Bronchial epithelial cell (primary cell): ENCODE data around the gene RDH13. TPM values are rescaled to one million over a fixed set of nuclear protein-coding genes. Genes with fewer than 3 reads are reported as not detected.
"Not testable (repeated sequence)": the region's sequence is repeated elsewhere in the genome, so short reads cannot be mapped to it uniquely, and the experiment has no call there.

Experiments
- DNase-seq: peaks from one replicate; pipeline ENCODE4 v3.0.0-alpha.2; 2010; ENCODE audit warnings: low read depth
- FAIRE-seq: peaks from 2 replicates; lab custom pipeline; 2011; peaks lifted over from hg19 to GRCh38; lab: Jason Lieb, UNC
- H3K27me3 ChIP-seq: 2 replicates; pipeline ENCODE4 v1.5.1; 2011; ENCODE audit warnings: low read length; ENCODE audit not compliant: control insufficient read depth, insufficient read depth
- H3K36me3 ChIP-seq: 2 replicates; pipeline ENCODE4 v1.5.1; 2011; ENCODE audit warnings: low read length; ENCODE audit not compliant: control insufficient read depth, insufficient read depth
- H3K4me3 ChIP-seq: 2 replicates; pipeline ENCODE4 v1.5.1; 2011; ENCODE audit warnings: mild to moderate bottlenecking, low read depth, low read length, control low read depth
- total RNA-seq: library from RNA; depleted of rRNA; stranded (reverse); fragments of >200 nt; gene quantifications from 2 replicates; pipeline ENCODE4 v1.2.1, GENCODE V29; 2014
- TF ChIP-seq, protein P1 (sequence below): IDR thresholded peaks from 2 replicates; pipeline ENCODE4 v1.5.1; 2011; ENCODE audit warnings: mild to moderate bottlenecking, moderate library complexity, low read length, control low read depth, inconsistent platforms; ENCODE audit not compliant: insufficient read depth, severe bottlenecking

The RDH13 gene
- total RNA-seq, 1 donor from 2014 or later, result 23.7 TPM

DNA sequence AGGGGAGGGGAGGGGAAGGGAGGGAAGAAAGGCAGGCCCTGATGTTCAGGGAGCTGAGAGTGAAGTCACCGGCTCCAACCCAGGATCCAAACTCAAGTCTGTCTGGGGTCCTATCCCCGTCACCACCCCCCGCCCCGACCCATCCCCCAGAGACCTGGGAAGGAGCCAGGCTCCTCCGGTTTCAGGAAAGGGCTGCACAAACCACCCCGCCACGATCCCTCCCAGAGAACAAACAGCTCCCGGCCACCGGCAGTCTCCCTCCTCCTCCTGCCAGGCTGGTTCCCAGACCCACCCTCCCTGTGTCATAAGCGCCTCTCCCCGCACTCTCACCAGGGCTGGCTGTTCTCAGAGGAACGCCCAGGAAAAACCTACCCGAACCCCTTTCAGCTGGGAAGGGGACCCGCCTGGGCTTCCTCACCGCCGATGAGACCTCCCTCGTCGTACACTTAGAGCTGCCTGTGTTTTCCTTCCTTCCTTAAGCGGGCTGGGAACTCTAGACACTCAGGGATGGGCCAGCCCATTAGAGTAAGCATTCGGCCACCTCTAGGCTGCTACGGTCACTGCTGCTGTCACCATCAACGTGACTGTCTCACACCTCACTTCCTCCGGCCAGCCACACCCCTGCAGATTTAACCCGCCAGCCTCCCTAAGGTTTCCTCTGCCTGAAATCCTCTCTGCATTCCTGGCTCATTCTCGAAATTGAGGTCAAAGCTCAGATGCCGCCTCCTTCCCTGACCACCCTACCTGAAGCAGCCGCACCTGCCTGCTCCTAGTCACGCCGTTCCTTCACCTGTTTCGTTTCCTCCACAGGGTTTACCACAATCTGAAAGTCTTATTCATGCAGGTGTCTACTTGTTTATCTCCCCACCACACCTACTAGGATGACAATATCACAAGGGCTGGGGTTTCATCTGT, 6.3 kb upstream of the RDH13 start:
- H3K27me3 ChIP-seq, result peaks cover 2% of the 10 kb centered on the region
- DNase-seq (peak; percentile 81), FAIRE-seq (no peak)
- TF ChIP-seq, protein P1, sequence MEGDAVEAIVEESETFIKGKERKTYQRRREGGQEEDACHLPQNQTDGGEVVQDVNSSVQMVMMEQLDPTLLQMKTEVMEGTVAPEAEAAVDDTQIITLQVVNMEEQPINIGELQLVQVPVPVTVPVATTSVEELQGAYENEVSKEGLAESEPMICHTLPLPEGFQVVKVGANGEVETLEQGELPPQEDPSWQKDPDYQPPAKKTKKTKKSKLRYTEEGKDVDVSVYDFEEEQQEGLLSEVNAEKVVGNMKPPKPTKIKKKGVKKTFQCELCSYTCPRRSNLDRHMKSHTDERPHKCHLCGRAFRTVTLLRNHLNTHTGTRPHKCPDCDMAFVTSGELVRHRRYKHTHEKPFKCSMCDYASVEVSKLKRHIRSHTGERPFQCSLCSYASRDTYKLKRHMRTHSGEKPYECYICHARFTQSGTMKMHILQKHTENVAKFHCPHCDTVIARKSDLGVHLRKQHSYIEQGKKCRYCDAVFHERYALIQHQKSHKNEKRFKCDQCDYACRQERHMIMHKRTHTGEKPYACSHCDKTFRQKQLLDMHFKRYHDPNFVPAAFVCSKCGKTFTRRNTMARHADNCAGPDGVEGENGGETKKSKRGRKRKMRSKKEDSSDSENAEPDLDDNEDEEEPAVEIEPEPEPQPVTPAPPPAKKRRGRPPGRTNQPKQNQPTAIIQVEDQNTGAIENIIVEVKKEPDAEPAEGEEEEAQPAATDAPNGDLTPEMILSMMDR, result no peak
- H3K4me3 ChIP-seq, result peak overlapping the region; percentile 49
- H3K36me3 ChIP-seq, result no peaks in the 10 kb centered on the region

DNA sequence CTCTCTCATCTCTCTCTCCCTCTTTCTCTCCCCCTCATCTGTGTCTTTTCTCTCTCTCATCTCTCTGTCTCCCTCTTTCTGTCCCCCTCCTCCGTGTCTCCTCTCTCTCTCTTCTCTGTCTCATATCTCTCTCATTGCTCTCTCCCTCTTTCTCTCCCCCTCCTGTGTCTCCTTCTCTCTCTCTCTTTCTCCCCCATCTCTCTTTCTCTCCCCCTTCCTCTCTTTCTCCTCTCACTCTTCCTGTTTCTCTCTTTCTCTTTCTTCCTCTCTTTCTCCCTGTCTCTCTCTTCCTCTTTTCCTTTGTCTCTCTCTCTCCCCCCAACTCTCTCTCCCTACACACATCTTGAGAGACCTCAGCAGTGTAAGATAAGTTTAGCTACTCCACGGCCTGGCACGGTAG, 4.9 kb upstream of the RDH13 start:
- Histone ChIP-seq H3K4me3 (no peak overlapping the region), H3K36me3 (no peaks in the 10 kb centered on the region), H3K27me3 (peaks cover 2% of the 10 kb centered on the region)
- DNase-seq, result no peak
- TF ChIP-seq, protein P1, result no peak
- FAIRE-seq, result no peak

DNA sequence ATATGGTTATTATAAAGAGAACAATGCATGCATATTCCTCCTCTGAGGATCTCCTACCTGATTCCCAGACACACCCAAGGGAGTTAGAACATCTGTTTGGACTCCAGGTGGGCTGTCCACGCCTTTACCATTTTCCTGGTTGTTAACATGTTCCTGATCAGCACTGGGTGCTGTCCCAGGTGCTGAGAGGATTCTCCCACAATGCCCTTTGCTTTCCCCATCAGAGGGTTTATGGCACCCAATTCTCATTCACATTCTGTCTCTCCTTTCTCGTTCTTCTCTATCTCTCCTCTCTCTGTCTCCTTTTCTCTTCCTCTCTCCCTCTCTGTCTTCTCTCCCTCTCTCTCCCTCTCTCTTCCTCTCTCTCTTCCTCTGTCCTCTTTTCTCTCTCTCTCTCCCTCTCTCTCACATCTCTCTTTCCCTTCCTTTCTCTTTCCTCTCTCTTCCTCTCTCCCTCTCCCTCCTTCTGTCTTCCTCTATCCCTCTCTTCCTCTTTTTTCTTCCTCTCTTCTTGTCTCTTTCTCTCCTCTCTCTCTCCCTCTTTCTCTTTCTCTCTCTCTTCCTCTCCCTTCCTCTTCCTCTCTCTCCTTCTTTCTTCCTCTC, 3.3 kb upstream of the RDH13 start:
- DNase-seq (peak; percentile 22), FAIRE-seq (no peak)
- Histone ChIP-seq H3K36me3 (no peaks in the 10 kb centered on the region), H3K27me3 (peaks cover 2% of the 10 kb centered on the region), H3K4me3 (no peak overlapping the region)
- TF ChIP-seq, protein P1, result no peak

DNA sequence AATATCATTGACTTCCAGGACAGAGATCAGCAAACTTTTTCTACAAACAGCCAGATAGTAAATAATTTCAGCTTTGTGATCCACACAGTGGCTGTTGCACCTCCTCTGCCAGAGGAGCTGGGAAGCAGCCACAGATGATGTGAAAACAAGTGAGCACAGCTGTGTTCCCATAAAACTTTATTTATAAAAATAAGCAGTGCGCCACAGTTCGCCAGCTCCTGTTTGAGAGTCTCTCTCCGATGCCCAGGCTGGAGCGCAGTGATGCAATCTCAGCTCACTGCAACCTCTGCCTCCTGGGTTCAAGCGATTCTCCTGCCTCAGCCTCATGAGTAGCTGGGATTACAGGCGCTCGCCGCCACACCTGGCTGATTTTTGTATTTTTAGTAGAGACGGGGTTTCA, 2.6 kb upstream of the RDH13 start:
- H3K4me3 ChIP-seq, H3K36me3 ChIP-seq, H3K27me3 ChIP-seq, FAIRE-seq, DNase-seq: not testable (repeated sequence)

DNA sequence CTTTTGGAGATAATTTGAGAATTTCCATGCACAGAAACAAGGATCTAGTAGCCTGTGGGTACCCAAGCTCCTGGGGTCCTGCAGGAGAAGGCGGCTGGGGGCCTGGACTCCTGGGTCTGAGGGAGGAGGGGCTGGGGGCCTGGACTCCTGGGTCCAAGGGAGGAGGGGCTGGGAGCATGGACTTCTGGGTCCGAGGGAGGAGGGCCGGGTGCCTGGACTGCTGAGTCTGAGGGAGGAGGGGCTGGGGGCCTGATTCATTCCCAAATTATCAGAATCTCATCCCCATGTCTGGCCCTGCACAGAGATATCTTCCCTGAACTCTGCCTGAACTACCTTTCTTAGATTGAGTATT, 520 bp upstream of the RDH13 start:
- H3K4me3 ChIP-seq, result peak overlapping the region; percentile 13
- TF ChIP-seq, protein P1, result no peak
- DNase-seq (no peak), FAIRE-seq (no peak)
- H3K27me3 ChIP-seq, result peaks cover 2% of the 10 kb centered on the region
- peaks cover 2% of the 10 kb centered on the region for H3K36me3 ChIP-seq

DNA sequence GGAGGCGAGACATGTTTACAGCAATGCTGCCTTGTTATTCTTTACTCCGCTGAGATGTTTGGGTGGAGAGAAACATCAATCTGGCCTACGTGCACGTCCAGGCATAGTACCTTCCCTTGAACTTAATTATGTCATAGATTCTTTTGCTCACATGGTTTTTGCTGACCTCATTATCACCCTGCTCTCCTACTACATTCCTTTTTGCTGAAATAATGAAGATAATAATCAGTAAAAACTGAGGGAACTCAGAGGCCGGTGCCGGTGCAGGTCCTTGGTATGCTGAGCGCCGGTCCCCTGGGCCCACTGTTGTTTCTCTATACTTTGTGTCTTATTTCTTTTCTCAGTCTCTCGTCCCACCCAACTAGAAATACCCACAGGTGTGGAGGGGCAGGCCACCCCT, 2.7 kb downstream of the RDH13 start:
- not testable (repeated sequence) for H3K4me3 ChIP-seq, FAIRE-seq, H3K27me3 ChIP-seq
- peaks cover 11% of the 10 kb centered on the region for H3K36me3 ChIP-seq
- DNase-seq, result peak; percentile 12
